Measurements from ENCODE around the gene RINL.

RINL gene

GRCh38 chr19:38877781-38878574 lies at the start of gene RINL:
TSS of gene RINL (minus strand) at chr19:38878275. CDS start at chr19:38876742, 1,533 bp downstream.
- DNase-seq (ENCODE audit: low spot score), result no peak

GRCh38 chr19:38924388-38924787 lies 46.3 kb upstream of the RINL start:
- DNase-seq (ENCODE audit: low spot score), result no peak

- DNase-seq (ENCODE audit: low spot score), result no peak
Measured at GRCh38 chr19:38922482-38922881, 44.4 kb upstream of the RINL start.

GRCh38 chr19:38921420-38922274 lies 43.6 kb upstream of the RINL start:
- DNase-seq (ENCODE audit: low spot score), result no peak

GRCh38 chr19:38920602-38921419 lies 42.7 kb upstream of the RINL start:
- no peak for DNase-seq (ENCODE audit: low spot score)

- DNase-seq (ENCODE audit: low spot score), result peak; percentile 5
Measured at GRCh38 chr19:38919837-38920601, 41.9 kb upstream of the RINL start.

- no peak for DNase-seq (ENCODE audit: low spot score)
Measured at GRCh38 chr19:38918526-38918925, 40.5 kb upstream of the RINL start.

- peak; percentile 44 for DNase-seq (ENCODE audit: low spot score)
Measured at GRCh38 chr19:38917921-38918491, 39.9 kb upstream of the RINL start.

GRCh38 chr19:38917516-38917915 lies 39.4 kb upstream of the RINL start:
- DNase-seq (ENCODE audit: low spot score), result no peak

- no peak for DNase-seq (ENCODE audit: low spot score)
Measured at GRCh38 chr19:38915329-38916321, 37.5 kb upstream of the RINL start.

- no peak for DNase-seq (ENCODE audit: low spot score)
Measured at GRCh38 chr19:38913958-38914357, 35.9 kb upstream of the RINL start.

GRCh38 chr19:38912600-38913514 lies 34.8 kb upstream of the RINL start:
- no peak for DNase-seq (ENCODE audit: low spot score)

GRCh38 chr19:38911388-38912001 lies 33.4 kb upstream of the RINL start:
- no peak for DNase-seq (ENCODE audit: low spot score)

- no peak for DNase-seq (ENCODE audit: low spot score)
Measured at GRCh38 chr19:38910488-38910887, 32.4 kb upstream of the RINL start.

- no peak for DNase-seq (ENCODE audit: low spot score)
Measured at GRCh38 chr19:38908911-38909310, 30.8 kb upstream of the RINL start.

GRCh38 chr19:38907670-38908069 lies 29.6 kb upstream of the RINL start:
- no peak for DNase-seq (ENCODE audit: low spot score)

GRCh38 chr19:38907227-38907626 lies 29.2 kb upstream of the RINL start:
- DNase-seq (ENCODE audit: low spot score), result no peak

- no peak for DNase-seq (ENCODE audit: low spot score)
Measured at GRCh38 chr19:38905620-38906019, 27.5 kb upstream of the RINL start.
